ENCODE measurements around the gene UBE2S. TPM values are rescaled to one million over a fixed set of nuclear protein-coding genes. Genes with fewer than 3 reads are reported as not detected.

UBE2S gene
- total RNA-seq, 1 experiment from 2014 or later, result 393 TPM

GRCh38 chr19:55451965-55452748, 44.6 kb upstream of the UBE2S start:
- Histone ChIP-seq H3K4me1 (ENCODE audit: insufficient read depth, low read length) (no peaks in the 10 kb centered on the region), H2AK5ac (ENCODE audit: insufficient read length, low read length) (no peak overlapping the region), H3K23ac (ENCODE audit: insufficient read length, low read depth, low read length) (no peak overlapping the region), H2AFZ (ENCODE audit: low read length) (no peak overlapping the region), H3K4ac (ENCODE audit: low read depth, low read length) (no peak overlapping the region), H3K27me3 (ENCODE audit: insufficient read depth, low read length) (peaks cover 32% of the 10 kb centered on the region; the same call in 1 of the 2 replicates), H2BK15ac (ENCODE audit: low read depth, low read length) (no peak overlapping the region), H2BK5ac (ENCODE audit: insufficient read length, low read length) (no peak overlapping the region), H4K8ac (replicated peaks; ENCODE audit: insufficient read length, low read depth, low read length) (no peak overlapping the region), H3K14ac (ENCODE audit: insufficient read depth, low read length) (no peak overlapping the region), H3K23me2 (ENCODE audit: insufficient read length, low read depth, low read length, poor library complexity, severe bottlenecking) (peaks cover 4% of the 10 kb centered on the region), H3K9ac (ENCODE audit: extremely low read depth, insufficient read length, low read length) (no peak overlapping the region), H2BK120ac (ENCODE audit: low read depth, low read length, poor library complexity, severe bottlenecking) (no peak overlapping the region), H3K9me3 (ENCODE audit: control insufficient read depth, low read depth, low read length) (no peaks in the 10 kb centered on the region), H4K20me1 (ENCODE audit: control insufficient read depth, insufficient read depth, insufficient read length) (no peaks in the 10 kb centered on the region), H3T11ph (ENCODE audit: low read length) (no peak overlapping the region), H2BK12ac (ENCODE audit: insufficient read length, low read depth, low read length) (no peak overlapping the region), H3K18ac (ENCODE audit: insufficient read length, low read depth, low read length) (no peak overlapping the region), H2BK20ac (ENCODE audit: low read depth, low read length, poor library complexity, severe bottlenecking) (no peak overlapping the region), H4K5ac (ENCODE audit: insufficient read length, low read depth, low read length) (no peak overlapping the region), H3K79me2 (ENCODE audit: insufficient read depth, low read length) (no peaks in the 10 kb centered on the region), H3K56ac (ENCODE audit: insufficient read length, low read depth, low read length) (no peak overlapping the region), H3K27ac (ENCODE audit: insufficient read length, low read depth, low read length) (no peak overlapping the region), H3K79me1 (ENCODE audit: insufficient read depth, low read depth, low read length, poor library complexity, severe bottlenecking) (no peaks in the 10 kb centered on the region), H3K4me2 (ENCODE audit: insufficient read depth, insufficient read length, low read length) (peak overlapping the region; percentile 86), H4K91ac (ENCODE audit: insufficient read length, low read depth, low read length) (no peak overlapping the region)
- peaks cover 27% of the 10 kb centered on the region for H3K27me3 Mint-ChIP-seq (ENCODE audit: low read depth)
- H3K4me1 Mint-ChIP-seq, result peaks cover 3 to 13% of the 10 kb centered on the region in 2 experiments; a peak in 3 of 4 replicates
- DNase-seq, result no peak
- H3K36me3 Mint-ChIP-seq (ENCODE audit: insufficient read depth in 1 of 3, low read depth in 3 of 3), result peaks cover 13 to 18% (median 16%) of the 10 kb centered on the region in 3 experiments; a peak in 5 of 7 replicates
- H3K27ac Mint-ChIP-seq, result no peak overlapping the region
- TF ChIP-seq CTCF (conservative IDR thresholded peaks at IDR 0.05), result no peak
- WGBS (ENCODE audit: extremely low coverage, insufficient read length, low lambda C conversion rate), result no CpG with 5 or more reads among the region's 57 CpGs
- peak overlapping the region; percentile 60 to 87 for H3K4me3 Mint-ChIP-seq
- no peaks in the 10 kb centered on the region; a peak in 1 of 5 replicates for H3K9me3 Mint-ChIP-seq
